Hippocampal formation (tissue), 2 donors: ENCODE results near the gene PSEN1.
"Not testable (repeated sequence)": the region's sequence is repeated elsewhere in the genome, so short reads cannot be mapped to it uniquely, and the experiment has no call there.

Experiments used
- DNase-seq, 2 donors: peaks; one replicate each; lab custom pipeline; 2025; lab: John Stamatoyannopoulos, UW

PSEN1 gene

DNA sequence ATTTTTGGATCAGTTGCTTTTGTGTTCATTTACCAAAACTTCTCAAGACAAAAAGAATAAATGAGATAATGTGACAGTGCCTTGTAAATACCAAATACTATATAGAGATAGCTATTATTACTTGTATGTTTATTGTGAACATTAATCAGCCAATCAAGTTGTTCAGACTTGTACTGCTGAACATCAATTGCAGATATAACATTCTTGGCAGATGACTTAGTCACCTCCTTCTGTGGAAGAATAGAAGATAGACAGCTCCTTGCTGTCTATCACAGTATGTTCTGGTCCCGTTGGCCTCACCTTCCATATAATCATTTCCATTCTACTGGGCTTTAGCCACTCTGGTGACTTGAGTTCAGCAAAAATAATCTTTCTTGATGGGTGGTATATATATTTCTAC lies 30.1 kb downstream of the PSEN1 start:
- DNase-seq, result no peak

DNA sequence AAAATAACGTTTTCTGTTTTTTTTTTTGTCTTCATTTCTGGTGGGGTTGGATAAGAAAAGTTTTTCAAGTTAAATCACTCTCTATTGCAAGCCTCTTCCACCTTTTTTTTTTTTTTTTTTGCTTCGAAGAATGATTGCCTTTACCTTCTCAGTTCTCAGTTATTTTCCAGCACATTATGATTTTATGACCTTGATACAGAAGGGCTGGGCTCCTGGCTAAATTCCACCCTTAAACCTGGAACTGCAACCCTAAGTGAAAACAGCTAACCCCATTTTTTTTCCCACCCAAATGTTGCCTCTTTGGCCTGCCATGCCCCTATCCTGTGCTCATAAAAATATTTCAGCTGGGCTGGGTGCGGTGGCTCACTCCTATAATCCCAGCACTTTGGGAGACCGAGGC lies 31.4 kb downstream of the PSEN1 start:
- no peak for DNase-seq

GRCh38 chr14:73168274-73168673 lies 32.0 kb downstream of the PSEN1 start:
- DNase-seq, result peak; percentile 70 to 91

DNA sequence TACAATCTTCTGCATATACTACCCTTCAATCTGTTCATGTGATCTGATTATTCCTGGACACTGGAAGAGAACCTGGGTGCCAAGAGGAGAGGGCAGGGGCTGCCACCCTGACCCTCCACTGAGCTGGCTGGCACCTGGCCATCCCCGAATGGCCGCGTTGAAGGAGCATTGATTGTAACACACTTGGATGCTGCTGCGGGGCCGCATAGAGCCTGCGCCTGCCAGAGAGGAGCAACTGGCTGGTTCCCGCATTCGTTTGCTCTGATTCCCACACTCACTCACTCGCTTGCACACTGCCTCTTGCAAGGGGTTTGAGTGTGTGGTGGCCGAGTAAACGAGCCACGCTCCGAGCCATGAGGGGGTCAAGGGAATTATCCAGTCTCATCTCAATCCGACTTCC lies 32.4 kb downstream of the PSEN1 start:
- peak in 1 of 2 donors; percentile 53 for DNase-seq

DNA sequence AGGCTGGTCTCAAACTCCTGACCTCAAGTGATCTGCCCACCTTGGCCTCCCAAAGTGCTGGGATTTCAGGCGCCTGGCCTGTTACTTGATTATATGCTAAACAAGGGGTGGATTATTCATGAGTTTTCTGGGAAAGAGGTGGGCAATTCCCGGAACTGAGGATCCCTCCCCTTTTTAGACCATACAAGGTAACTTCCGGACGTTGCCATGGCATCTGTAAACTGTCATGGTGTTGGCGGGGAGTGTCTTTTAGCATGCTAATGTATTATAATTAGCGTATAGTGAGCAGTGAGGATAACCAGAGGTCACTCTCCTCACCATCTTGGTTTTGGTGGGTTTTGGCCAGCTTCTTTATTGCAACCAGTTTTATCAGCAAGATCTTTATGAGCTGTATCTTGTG lies 33.5 kb downstream of the PSEN1 start:
- DNase-seq, result not testable (repeated sequence)

- DNase-seq, result no peak
These were observed 34.4 kb downstream of the PSEN1 start for GRCh38 chr14:73170686-73171085.

- DNase-seq, result no peak
These were observed 36.2 kb downstream of the PSEN1 start for GRCh38 chr14:73172500-73172899.

DNA sequence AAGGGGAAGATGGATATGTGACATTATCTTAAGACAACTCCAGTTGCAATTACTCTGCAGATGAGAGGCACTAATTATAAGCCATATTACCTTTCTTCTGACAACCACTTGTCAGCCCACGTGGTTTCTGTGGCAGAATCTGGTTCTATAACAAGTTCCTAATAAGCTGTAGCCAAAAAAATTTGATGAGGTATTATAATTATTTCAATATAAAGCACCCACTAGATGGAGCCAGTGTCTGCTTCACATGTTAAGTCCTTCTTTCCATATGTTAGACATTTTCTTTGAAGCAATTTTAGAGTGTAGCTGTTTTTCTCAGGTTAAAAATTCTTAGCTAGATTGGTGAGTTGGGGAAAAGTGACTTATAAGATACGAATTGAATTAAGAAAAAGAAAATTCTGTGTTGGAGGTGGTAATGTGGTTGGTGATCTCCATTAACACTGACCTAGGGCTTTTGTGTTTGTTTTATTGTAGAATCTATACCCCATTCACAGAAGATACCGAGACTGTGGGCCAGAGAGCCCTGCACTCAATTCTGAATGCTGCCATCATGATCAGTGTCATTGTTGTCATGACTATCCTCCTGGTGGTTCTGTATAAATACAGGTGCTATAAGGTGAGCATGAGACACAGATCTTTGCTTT lies 36.9 kb downstream of the PSEN1 start:
- peak in 1 of 2 donors; percentile 37 for DNase-seq

DNA sequence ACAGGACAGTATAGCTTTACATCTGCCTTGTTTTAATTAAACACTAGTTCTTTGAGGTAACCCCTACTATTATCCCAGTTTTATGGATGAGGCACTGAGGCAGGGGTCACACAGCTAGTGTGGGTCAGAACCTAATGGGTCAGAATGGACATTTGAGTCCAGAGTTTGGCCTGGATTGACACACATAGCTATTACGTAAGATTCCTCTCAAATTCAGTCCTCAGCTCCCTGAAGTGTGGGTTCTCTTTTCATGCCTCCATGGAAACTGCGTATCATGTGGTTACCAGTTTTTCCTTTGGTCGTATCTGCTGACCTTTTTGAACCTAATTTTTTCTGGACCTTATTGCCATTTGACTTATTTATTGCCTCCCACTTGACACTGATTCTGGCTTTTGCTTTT lies 40.4 kb downstream of the PSEN1 start:
- DNase-seq, result no peak

GRCh38 chr14:73180385-73180805 lies 44.1 kb downstream of the PSEN1 start:
- DNase-seq, result no peak

GRCh38 chr14:73180969-73181368 lies 44.7 kb downstream of the PSEN1 start:
- DNase-seq, result not testable (repeated sequence)

DNA sequence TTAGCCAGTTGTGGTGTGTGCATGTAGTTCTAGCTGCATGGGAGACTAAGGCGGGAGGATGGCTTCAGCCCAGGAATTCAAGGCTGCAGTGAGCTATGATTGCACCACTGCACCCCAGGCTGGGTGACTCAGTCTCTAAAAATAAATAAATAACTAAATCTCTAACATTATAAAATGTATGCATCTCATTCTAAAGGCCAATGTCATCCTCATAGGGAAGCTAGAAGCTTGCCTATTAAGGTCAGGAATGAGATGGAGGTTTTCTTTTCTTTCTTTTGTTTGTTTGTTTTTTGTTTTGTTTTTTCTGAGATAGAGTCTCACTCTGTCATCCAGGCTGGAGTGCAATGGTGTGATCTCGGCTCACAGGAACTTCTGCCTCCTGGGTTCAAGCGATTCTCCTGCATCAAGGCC lies 52.2 kb downstream of the PSEN1 start:
- no peak for DNase-seq

DNA sequence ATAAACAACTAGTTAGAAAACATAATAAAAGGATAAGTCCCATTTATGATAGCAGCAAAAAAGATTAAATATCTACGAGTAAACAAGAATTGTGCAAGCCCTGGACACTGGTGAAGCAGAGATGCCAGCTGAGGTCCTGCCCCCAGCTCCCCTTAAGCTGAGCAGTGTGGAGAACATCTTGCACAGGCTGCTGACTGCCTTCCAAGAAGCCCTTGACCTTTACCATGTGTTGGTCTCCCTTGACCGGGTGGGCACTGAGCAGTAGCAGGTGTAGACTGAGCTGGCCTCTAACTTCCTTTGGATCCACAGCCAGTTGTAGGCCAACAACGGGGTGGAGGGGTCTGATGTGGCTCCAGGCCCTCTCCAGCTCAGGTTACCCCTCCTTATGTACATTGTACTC lies 53.3 kb downstream of the PSEN1 start:
- DNase-seq, result no peak

GRCh38 chr14:73191441-73191840 lies 55.1 kb downstream of the PSEN1 start:
- no peak for DNase-seq

DNA sequence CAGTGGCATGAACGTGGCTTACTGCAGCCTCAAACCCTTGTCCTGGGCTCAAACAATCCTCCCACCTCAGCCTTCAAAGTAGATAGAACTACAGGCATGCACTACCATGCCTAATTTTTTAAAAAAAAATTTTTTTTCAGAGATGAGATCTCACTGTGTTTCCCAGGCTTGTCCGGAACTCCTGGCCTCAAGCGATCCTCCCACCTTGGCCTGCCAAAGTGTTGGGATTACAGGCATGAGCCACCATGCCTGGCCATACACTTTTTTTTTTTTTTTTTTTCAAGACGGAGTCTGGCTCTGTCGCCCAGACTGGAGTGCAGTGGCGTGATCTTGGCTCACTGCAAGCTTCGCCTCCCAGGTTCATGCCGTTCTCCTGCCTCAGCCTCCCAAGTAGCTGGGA lies 58.0 kb downstream of the PSEN1 start:
- DNase-seq, result not testable (repeated sequence)

DNA sequence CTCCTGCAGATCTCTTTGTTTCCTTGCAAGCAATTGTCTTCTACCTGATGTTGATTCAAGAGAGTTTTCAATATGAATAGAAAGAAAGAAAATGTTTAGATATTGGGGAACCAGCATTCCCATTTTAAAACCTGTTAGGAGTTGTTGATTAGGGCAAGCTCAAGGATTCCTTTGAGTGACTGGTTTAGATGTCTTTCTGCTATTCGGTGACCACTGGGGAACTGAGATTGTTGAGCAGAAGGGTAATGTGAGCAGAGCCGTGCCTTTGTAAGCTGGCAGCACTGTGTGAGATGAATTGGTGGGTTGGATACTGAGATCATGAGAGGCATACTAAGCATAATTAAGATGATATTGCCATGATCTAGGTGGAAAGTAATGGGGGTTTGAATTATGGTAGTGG lies 61.9 kb downstream of the PSEN1 start:
- no peak for DNase-seq

GRCh38 chr14:73203527-73203926 lies 67.2 kb downstream of the PSEN1 start:
- no peak for DNase-seq

- DNase-seq, result no peak
These were observed 71.3 kb downstream of the PSEN1 start for GRCh38 chr14:73207615-73208014.

GRCh38 chr14:73208390-73208789 lies 72.1 kb downstream of the PSEN1 start:
- no peak for DNase-seq

DNA sequence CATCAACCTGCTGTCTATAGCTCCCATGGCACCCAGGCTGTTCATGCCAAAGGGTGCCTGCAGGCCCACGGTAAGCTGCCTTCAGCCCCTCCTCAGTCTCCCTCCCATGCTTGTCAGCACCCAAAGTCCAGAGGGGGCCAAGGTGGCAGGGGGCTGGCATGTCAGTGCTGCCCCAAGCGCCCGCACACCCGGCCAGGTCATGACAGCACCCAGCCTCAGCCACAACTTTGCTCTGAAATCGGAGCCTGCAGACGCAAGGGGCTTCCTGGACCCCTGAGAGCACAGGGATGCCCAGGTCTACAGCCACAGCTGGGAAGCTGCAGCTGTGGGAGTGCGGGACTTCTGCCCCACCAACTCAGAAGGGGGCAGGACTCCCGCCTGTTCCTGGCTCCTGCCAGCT lies 72.5 kb downstream of the PSEN1 start:
- DNase-seq, result no peak

DNA sequence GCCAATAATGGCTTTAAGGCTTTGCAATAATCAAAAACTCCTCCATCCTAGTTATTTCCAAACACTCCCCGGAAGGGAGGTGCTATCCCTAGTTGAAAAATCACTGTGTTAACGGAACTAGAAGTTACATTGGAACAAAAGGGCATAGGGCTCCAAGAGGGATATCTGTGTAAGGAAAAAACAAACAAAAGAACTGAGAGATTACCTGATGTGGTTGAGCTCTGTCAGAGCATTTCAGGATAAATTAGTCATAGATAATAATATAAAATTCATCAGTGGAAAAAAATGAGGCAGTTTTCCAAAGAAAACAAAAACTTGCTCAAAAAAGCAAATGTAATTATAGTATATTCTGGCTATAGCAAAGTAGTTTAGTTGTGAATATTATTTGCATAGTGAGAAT lies 73.6 kb downstream of the PSEN1 start:
- no peak for DNase-seq

DNA sequence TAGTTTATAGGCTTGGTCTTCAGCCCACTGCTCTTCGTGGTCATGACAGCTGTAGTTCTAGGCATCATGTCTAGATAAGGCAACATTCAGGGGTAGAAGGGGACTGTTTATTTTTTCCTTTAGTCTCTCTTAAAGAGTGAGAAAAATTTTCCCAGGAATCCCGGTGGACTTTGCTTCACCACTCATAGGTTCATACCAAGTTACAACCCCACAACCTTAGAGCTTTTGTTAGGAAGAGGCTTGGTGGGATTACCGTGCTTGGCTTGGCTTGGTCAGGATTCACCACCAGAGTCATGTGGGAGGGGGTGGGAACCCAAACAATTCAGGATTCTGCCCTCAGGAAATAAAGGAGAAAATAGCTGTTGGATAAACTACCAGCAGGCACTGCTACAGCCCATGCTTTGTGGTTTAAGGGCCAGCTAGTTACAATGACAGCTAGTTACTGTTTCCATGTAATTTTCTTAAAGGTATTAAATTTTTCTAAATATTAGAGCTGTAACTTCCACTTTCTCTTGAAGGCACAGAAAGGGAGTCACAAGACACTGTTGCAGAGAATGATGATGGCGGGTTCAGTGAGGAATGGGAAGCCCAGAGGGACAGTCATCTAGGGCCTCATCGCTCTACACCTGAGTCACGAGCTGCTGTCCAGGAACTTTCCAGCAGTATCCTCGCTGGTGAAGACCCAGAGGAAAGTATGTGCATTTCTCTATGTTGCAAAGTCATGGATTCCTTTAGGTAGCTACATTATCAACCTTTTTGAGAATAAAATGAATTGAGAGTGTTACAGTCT lies 75.1 kb downstream of the PSEN1 start:
- no peak for DNase-seq

GRCh38 chr14:73216030-73216429 lies 79.7 kb downstream of the PSEN1 start:
- no peak for DNase-seq

GRCh38 chr14:73217411-73217810 lies 81.1 kb downstream of the PSEN1 start:
- DNase-seq, result no peak
